Smooth muscle cell (in vitro differentiated cells): ENCODE results near the gene REV3L. TPM values are rescaled to one million over a fixed set of nuclear protein-coding genes. Genes with fewer than 3 reads are reported as not detected.
"Not testable (repeated sequence)": the region's sequence is repeated elsewhere in the genome, so short reads cannot be mapped to it uniquely, and the experiment has no call there.

ENCODE experiments used
- DNase-seq: peaks from one replicate; lab custom pipeline; 2025; ENCODE audit not compliant: unreplicated experiment; lab: John Stamatoyannopoulos, UW
- H2AFZ ChIP-seq: fragments of 200-600 bp; sonication (generic); 2 replicates; pipeline ENCODE4 v1.6.0; 2016; ENCODE audit warnings: antibody characterized with exemption, low read depth, mild to moderate bottlenecking
- H3F3A ChIP-seq: fragments of 200-600 bp; sonication (generic); 2 replicates; pipeline ENCODE4 v1.6.0; 2017; ENCODE audit warnings: antibody characterized with exemption, low read depth
- H3K27ac ChIP-seq: fragments of 200-600 bp; sonication (generic); 2 replicates; pipeline ENCODE4 v1.5.1; 2016; ENCODE audit warnings: low read depth, mild to moderate bottlenecking
- H3K27me3 ChIP-seq: fragments of 200-600 bp; sonication (generic); 2 replicates; pipeline ENCODE4 v1.6.1; 2016; ENCODE audit warnings: low read depth, mild to moderate bottlenecking
- H3K36me3 ChIP-seq: fragments of 200-600 bp; sonication (generic); 2 replicates; pipeline ENCODE4 v1.5.1; 2016; ENCODE audit warnings: low read depth
- H3K4me1 ChIP-seq: fragments of 200-600 bp; sonication (generic); 2 replicates; pipeline ENCODE4 v1.5.1; 2016; ENCODE audit warnings: low read depth
- H3K4me2 ChIP-seq: fragments of 200-600 bp; sonication (generic); 2 replicates; pipeline ENCODE4 v1.6.0; 2016; ENCODE audit warnings: mild to moderate bottlenecking
- H3K4me3 ChIP-seq: fragments of 200-600 bp; sonication (generic); 2 replicates; pipeline ENCODE4 v1.5.1; 2016; ENCODE audit warnings: mild to moderate bottlenecking
- H3K79me2 ChIP-seq: fragments of 200-600 bp; sonication (generic); 2 replicates; pipeline ENCODE4 v1.6.0; 2016; ENCODE audit warnings: low read depth, mild to moderate bottlenecking
- H3K9ac ChIP-seq: fragments of 200-600 bp; sonication (generic); 2 replicates; pipeline ENCODE4 v1.6.0; 2016; ENCODE audit warnings: low read depth
- H3K9me3 ChIP-seq: fragments of 200-600 bp; sonication (generic); replicated peaks from 2 replicates; pipeline ENCODE4 v1.5.1; 2016; ENCODE audit warnings: low read depth
- H4K20me1 ChIP-seq: fragments of 200-600 bp; sonication (generic); 2 replicates; pipeline ENCODE4 v1.6.0; 2016; ENCODE audit warnings: low read depth
- WGBS: methylation state at CpG from one replicate; pipeline ENCODE4 v1.1.7; 2016; ENCODE audit warnings: low lambda C conversion rate; 5-methylcytosine and 5-hydroxymethylcytosine counted together
- polyA plus RNA-seq: library from polyadenylated mRNA; unstranded; fragments of >200 nt; fragmentation: Nextera tagmentation; extraction: Ambion mirVana; gene quantifications from 2 replicates; pipeline ENCODE4 v1.2.1, GENCODE V29; 2016
- total RNA-seq: library from RNA; depleted of rRNA; stranded (reverse); fragments of >200 nt; gene quantifications from 2 replicates; pipeline ENCODE4 v1.2.3, GENCODE V29; 2014
- TF ChIP-seq, protein P1 (sequence below): fragments of 200-600 bp; sonication (generic); IDR thresholded peaks from 2 replicates; pipeline ENCODE4 v1.5.1; 2017; ENCODE audit warnings: borderline replicate concordance, mild to moderate bottlenecking, antibody characterized with exemption; ENCODE audit not compliant: insufficient read depth, poor library complexity, severe bottlenecking

The REV3L gene
- total and polyA plus RNA-seq, 2 experiments from 2014 or later, result 6.9 to 19.8 TPM

- no peaks in the 10 kb centered on the region for H4K20me1 ChIP-seq
- peak overlapping the region; percentile 34 for H3K27ac ChIP-seq
- H3K4me3 ChIP-seq, result peak overlapping the region; percentile 40
- peak overlapping the region; percentile 71 for H2AFZ ChIP-seq
- TF ChIP-seq, protein P1, sequence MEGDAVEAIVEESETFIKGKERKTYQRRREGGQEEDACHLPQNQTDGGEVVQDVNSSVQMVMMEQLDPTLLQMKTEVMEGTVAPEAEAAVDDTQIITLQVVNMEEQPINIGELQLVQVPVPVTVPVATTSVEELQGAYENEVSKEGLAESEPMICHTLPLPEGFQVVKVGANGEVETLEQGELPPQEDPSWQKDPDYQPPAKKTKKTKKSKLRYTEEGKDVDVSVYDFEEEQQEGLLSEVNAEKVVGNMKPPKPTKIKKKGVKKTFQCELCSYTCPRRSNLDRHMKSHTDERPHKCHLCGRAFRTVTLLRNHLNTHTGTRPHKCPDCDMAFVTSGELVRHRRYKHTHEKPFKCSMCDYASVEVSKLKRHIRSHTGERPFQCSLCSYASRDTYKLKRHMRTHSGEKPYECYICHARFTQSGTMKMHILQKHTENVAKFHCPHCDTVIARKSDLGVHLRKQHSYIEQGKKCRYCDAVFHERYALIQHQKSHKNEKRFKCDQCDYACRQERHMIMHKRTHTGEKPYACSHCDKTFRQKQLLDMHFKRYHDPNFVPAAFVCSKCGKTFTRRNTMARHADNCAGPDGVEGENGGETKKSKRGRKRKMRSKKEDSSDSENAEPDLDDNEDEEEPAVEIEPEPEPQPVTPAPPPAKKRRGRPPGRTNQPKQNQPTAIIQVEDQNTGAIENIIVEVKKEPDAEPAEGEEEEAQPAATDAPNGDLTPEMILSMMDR, result no peak
- H3K4me2 ChIP-seq, result peak overlapping the region; percentile 80
- DNase-seq, result no peak
- no peaks in the 10 kb centered on the region for H3K9me3 ChIP-seq
- H3K79me2 ChIP-seq, result peaks cover 32% of the 10 kb centered on the region
- H3K27me3 ChIP-seq, result peaks cover 15% of the 10 kb centered on the region
- peaks cover 2% of the 10 kb centered on the region for H3F3A ChIP-seq
- H3K36me3 ChIP-seq, result no peaks in the 10 kb centered on the region
- WGBS, result 19% methylated on average over 18 of the region's 18 CpGs
- peak overlapping the region; percentile 72 for H3K9ac ChIP-seq
- peaks cover 17% of the 10 kb centered on the region for H3K4me1 ChIP-seq
These were observed 224.4 kb downstream of the REV3L start for GRCh38 chr6:111258615-111259088.

DNA sequence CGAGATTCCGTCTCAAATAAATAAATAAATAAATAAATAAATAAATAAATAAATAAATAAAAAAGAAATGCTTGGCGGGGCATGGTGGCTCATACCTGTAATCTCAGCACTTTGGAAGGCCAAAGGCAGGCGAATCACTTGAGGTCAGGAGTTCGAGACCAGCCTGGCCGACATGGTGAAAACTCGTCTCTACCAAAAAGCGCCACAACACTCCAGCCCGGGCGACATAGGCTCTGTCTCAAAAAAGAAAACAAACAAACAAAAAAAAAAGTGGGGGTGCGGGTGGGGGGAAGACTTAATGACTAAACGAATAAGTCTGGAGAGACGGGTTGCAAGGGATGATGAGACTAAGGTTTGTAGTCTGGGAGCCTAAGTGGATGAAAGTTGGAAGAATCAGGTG lies 225.0 kb downstream of the REV3L start:
- H3K9me3 ChIP-seq, result no peaks in the 10 kb centered on the region
- H3F3A ChIP-seq, result no peaks in the 10 kb centered on the region
- no peaks in the 10 kb centered on the region for H3K36me3 ChIP-seq
- no peak overlapping the region for H2AFZ ChIP-seq
- no peak overlapping the region for H3K27ac ChIP-seq
- H3K4me3 ChIP-seq, result no peak overlapping the region
- no peaks in the 10 kb centered on the region for H4K20me1 ChIP-seq
- no peak overlapping the region for H3K9ac ChIP-seq
- WGBS, result 95% methylated on average over 13 of the region's 13 CpGs
- peaks cover 32% of the 10 kb centered on the region for H3K79me2 ChIP-seq
- DNase-seq, result no peak
- TF ChIP-seq, protein P1, result no peak
- no peak overlapping the region for H3K4me2 ChIP-seq
- H3K4me1 ChIP-seq, result peaks cover 16% of the 10 kb centered on the region
- peaks cover 19% of the 10 kb centered on the region for H3K27me3 ChIP-seq

- no peak overlapping the region for H2AFZ ChIP-seq
- no peak overlapping the region for H3K27ac ChIP-seq
- no peaks in the 10 kb centered on the region for H3F3A ChIP-seq
- H3K9ac ChIP-seq, result no peak overlapping the region
- peaks cover 20% of the 10 kb centered on the region for H3K79me2 ChIP-seq
- H3K36me3 ChIP-seq, result no peaks in the 10 kb centered on the region
- no peak for DNase-seq
- no peaks in the 10 kb centered on the region for H4K20me1 ChIP-seq
- no peak overlapping the region for H3K4me3 ChIP-seq
- no peaks in the 10 kb centered on the region for H3K9me3 ChIP-seq
- no peak overlapping the region for H3K4me2 ChIP-seq
- peaks cover 16% of the 10 kb centered on the region for H3K4me1 ChIP-seq
- peaks cover 19% of the 10 kb centered on the region for H3K27me3 ChIP-seq
- TF ChIP-seq, protein P1, result no peak
These were observed 226.4 kb downstream of the REV3L start for GRCh38 chr6:111256646-111257045.

GRCh38 chr6:111255838-111256237 lies 227.2 kb downstream of the REV3L start:
- Histone ChIP-seq H3K4me1 (peaks cover 16% of the 10 kb centered on the region), H3K27me3 (peaks cover 19% of the 10 kb centered on the region), H3K79me2 (peaks cover 12% of the 10 kb centered on the region)
- not testable (repeated sequence) for H4K20me1 ChIP-seq, H3K27ac ChIP-seq, DNase-seq, H3K4me3 ChIP-seq, H3K9ac ChIP-seq, H3F3A ChIP-seq, H3K4me2 ChIP-seq, H3K9me3 ChIP-seq, H2AFZ ChIP-seq, H3K36me3 ChIP-seq
- WGBS, result 3% methylated on average over 2 of the region's 2 CpGs
